HuH-7.5 (cell line): Measurements from ENCODE around the gene FGD4.
A peak's percentile ranks its signal among the peaks of the same experiment; 100 is the strongest.

ENCODE experiments used
- DNase-seq: peaks from one replicate; pipeline ENCODE4 v3.0.0; 2011; ENCODE audit warnings: low spot score

The FGD4 gene

DNA sequence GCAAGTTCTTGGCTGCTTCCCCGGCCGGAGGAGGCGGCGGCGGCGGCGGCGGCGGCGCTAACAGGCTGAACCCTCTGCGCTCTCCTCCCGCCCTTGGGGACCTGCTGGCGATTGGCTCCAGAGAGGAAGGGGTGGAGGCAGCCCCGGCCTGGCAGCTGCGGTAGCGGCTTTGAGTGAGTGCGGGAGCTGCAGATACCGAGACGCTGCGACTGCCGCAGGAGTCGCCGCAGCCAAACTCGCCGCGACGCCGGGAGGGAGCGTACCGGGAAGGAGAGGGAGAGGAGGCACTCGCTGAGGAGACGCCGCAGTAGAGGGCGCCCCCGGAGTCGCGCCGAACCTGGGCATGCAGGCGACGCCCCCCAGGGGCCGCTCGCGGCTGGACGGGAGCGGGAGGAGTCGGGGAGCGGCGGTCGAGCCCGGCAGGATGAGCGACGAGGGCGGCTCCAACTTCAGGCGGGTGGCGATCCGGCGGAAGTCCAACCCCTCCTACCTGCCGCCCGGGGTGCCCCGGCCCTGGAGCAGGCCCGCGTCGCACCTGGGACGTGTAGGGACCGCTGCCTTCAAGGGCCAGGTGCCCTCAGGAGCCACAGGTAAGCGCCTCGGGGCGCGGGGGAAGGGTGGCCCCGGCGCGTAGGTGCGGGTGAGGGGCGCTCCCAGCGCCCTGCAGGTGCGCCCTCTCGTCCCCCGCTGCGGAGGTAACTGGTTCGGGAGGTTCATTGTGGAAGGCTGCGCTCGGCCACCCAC lies at the start of gene FGD4:
Gene FGD4 (plus strand): TSS at position 189 of the 744 bp plus-strand sequence.
- peak; percentile 87 for DNase-seq

- no peak for DNase-seq
Measured at GRCh38 chr12:32353540-32353939, 45.8 kb upstream of the FGD4 start.

GRCh38 chr12:32357601-32358249 lies 41.6 kb upstream of the FGD4 start:
- DNase-seq = no peak

- no peak for DNase-seq
Measured at GRCh38 chr12:32360956-32361355, 38.4 kb upstream of the FGD4 start.

DNA sequence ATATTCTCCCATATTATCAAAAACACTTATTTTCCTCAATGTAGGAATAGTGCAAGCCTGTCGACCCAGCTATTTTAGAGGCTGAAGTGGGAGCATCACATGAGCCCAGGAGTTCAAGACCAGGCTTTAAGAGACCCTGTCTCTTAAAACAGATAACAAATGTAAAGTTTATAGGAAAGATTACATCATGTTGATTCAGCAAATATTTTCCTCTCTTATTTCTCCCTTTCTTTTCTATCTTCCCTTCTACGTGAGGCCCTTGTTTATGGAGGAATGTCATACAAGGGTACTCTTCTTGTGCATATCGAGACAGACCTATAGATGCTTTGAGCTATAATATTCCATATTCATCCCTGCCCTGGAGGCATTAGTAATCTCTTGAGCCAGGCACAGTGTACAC lies 36.5 kb upstream of the FGD4 start:
- no peak for DNase-seq

GRCh38 chr12:32365473-32366064 lies 33.8 kb upstream of the FGD4 start:
- peak; percentile 32 for DNase-seq

DNA sequence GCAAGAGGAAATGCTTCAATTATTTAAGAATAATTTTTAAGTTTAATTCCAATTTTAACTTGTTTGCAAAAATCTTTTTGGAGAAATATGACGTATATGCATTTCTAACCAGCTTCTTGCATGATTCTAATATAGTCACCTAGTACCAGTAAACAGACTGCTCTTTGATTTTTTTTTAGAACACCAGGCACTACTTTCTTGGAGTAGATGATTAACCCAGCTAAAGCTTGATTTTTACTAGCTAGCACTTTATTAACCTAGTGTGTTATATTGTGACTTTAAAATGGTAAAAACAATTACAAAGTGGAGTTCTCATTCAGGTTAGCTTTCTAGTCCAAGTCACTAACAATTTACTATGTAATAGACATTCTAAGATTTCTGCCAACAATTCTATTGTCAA lies 32.6 kb upstream of the FGD4 start:
- no peak for DNase-seq

- no peak for DNase-seq
Measured at GRCh38 chr12:32367381-32367780, 32.0 kb upstream of the FGD4 start.

DNA sequence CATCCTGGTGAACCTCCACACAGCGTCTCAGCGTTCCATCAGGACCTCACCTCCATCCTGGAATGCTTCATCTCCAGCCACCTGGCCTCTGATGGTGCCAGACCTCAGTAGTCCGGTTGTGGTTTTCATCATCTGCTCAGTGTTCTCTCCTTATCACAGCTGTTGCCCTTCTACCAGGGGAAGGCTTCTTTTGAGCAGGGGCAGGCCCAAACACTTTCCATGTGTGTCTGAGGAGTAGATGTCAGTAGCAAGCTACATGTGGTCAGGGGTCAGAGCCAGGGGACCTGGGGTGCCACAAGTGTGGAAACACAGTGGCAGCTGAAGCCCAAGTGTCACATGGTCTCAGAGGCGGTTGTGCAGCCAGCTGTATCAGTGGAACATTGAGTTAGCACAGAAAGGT lies 30.2 kb upstream of the FGD4 start:
- no peak for DNase-seq

- DNase-seq = no peak
Measured at GRCh38 chr12:32377344-32378055, 21.9 kb upstream of the FGD4 start.

GRCh38 chr12:32379213-32379612 lies 20.1 kb upstream of the FGD4 start:
- no peak for DNase-seq

DNA sequence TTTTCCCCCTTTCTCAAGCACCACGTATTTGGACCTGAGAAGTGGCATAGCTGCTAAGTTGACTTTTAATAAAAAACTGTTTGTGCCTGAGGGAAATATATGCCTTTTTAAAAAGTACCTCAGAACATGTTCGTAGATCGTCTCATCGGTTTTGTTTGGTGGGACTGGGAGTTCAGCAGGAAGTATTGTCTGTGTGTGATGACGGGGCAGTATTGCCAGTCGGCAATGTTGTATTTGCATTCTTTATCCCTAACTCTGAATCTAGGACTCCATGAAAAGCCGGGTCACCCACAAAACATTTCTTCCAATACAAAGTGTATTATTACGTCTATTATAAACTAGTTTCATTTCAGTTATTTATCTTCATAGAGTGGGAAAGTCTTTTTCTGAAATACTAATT lies 19.7 kb upstream of the FGD4 start:
- DNase-seq = no peak

GRCh38 chr12:32382226-32382625 lies 17.1 kb upstream of the FGD4 start:
- no peak for DNase-seq

GRCh38 chr12:32390572-32391219 lies 8.7 kb upstream of the FGD4 start:
- no peak for DNase-seq

DNA sequence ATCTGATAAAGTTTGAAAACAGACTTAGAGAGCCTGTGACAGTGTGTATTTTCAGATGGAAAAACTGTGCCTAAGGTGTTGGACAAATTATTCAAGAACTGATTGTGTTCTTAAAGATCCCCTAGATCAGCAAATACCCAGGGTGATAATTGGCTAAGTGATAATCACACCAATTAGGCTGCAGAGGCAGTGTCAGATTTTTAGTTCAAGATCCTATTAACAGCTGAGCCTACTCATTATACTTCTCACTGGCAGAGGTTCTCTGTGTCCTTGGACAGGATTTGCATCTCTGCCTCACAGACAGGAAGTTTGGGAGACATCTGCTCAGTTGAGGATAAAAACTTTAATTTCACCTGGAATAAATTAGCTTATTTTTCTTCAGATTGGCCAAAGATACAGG lies 4.3 kb upstream of the FGD4 start:
- DNase-seq = no peak

- DNase-seq = no peak
Measured at GRCh38 chr12:32397696-32398095, 1.7 kb upstream of the FGD4 start.

- DNase-seq = no peak
Measured at GRCh38 chr12:32398181-32398580, 1.2 kb upstream of the FGD4 start.

DNA sequence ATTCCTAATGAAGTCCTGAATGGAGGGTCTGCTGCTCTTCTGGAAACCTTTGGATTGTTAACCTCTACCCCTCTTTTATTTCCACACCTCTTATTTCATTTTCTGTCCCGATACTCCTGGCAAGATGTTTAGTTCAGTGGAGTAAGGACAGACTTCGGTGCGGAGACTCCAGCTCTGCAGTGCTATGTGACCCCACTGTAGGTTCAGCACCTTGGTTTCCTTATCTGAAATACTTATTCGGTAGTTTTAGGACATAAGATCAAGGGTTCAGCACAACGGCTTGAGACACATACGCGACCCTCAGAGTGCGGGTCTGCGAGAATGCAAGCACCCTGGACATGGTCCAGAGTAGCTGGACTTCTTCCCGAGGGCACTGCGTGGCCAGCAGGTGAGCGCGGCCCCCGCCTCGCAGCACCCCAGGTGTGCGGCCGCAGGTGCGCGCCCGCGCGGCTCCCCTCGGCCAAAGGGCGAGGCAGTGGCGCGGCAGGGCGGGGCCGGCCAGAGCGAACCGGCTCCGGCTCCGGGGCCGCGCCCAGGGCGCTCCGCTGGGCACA lies 465 bp upstream of the FGD4 start:
- no peak for DNase-seq

GRCh38 chr12:32400114-32400672 lies 835 bp downstream of the FGD4 start:
- DNase-seq = peak; percentile 51

DNA sequence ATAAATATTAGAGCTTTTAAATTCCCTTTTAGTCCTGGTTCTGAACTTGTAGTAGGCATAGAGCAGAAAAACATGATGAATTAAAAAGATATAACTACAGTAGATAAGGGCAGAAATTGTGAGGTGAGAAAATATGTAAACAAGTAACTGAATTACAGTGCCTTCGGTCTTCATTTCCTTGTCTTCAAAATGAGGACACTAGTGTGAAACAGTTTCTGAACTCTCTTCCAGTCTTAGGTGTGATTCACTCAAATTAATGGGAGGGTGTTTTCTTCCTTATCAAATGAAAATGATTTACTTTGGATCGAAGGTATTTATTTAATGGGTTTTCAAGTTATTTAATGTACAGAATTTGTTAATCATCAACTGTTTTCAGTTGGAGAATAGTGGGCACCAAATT lies 1.5 kb downstream of the FGD4 start:
- DNase-seq = no peak

DNA sequence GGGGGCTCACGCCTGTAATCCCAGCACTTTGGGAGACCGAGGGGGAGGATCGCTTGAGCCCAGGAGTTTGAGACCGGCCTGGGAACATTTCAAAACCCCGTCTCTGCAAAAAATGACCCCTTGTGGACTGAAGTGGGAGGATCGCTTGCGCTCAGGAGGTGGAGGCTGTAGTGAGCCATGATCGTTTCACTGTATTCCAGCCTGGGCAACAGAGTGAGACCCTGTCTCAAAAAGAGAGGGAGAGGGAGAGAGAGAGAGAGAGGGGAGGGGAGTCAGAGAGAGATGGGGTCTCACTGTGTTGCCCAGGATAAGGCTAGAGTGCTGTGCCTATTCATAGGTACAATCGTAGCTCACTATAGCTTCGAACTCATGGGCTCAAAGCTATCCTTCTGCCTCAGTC lies 2.8 kb downstream of the FGD4 start:
- DNase-seq = no peak

- no peak for DNase-seq
Measured at GRCh38 chr12:32402946-32403345, 3.6 kb downstream of the FGD4 start.
